Germinal center (tissue), 1 donor: ENCODE data around the gene UGT2B7.
"Not testable (repeated sequence)": the region's sequence is repeated elsewhere in the genome, so short reads cannot be mapped to it uniquely, and the experiment has no call there.

Source experiments
- DNase-seq: peaks from one replicate; pipeline ENCODE4 v3.0.0; 2012; ENCODE audit warnings: mixed read lengths, low spot score

UGT2B7 gene

GRCh38 chr4:69088473-69088872, 7.8 kb upstream of the UGT2B7 start:
- no peak for DNase-seq

- DNase-seq = no peak
Observed at GRCh38 chr4:69089388-69089787, 6.9 kb upstream of the UGT2B7 start.

DNA sequence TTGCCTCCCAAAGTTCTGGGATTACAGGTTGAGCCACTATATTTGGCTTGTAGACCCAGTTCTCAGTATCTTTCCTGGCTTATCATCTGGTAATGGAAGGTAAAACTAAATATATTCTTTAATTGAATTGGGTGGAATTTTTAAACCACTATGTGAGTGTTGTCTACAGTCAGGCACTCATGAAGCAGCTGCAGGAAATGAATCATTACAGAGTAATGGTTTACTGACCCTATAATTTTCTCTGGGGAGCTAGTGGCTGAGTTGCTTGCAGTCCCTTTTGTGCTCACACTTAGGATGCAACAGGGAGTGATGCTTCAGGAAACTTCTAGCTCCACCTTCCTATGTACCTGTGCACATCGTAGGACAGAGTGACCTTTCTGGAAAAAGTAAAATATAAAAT, 4.1 kb upstream of the UGT2B7 start:
- no peak for DNase-seq

DNA sequence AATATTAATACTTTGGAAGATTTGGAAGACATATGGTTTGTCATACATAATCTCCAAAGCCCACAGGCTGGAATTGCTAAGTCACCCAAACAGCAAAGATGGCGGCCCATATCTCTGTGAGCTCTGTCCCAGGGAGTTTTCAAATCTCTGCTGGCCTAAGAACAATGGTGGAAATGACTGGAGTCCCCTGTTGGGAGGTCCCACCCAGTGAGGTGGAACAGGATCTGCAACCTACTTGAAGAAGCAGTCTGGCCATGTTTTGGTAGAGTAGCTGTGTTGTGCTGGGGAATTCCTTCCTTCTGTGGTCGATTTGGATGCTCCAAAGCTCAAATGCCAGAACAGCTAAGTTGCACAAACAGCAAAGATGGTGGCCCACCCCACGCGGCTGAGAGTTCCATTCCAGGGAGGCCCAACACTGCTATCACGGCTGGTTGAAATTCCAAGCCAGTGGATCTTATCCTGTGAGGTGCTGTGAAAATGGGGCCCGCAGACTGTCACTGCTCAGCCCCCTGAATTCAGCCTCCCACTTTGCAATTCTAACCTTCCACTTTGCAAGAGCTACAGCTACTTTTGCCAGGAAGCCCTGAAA, 3.2 kb upstream of the UGT2B7 start:
- no peak for DNase-seq

DNA sequence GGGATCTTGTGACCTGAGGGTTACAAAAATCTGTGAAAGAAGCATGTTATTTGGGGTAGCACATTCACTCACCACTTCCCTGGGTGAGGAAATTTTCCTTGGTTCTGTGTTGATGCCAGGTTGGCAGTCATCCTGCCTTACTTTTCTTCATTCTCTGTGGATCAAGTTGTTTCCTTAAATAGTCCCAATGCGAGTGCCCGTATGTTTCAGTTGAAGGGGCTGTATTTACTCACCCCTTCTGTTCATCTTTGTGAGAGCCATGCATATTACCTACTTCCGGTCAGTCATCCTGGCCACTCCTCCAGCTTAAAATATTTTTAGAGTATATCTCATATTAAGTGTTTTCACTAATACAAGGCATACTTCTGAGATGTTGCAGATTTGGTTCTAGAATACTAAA, 2.6 kb upstream of the UGT2B7 start:
- DNase-seq = no peak

DNA sequence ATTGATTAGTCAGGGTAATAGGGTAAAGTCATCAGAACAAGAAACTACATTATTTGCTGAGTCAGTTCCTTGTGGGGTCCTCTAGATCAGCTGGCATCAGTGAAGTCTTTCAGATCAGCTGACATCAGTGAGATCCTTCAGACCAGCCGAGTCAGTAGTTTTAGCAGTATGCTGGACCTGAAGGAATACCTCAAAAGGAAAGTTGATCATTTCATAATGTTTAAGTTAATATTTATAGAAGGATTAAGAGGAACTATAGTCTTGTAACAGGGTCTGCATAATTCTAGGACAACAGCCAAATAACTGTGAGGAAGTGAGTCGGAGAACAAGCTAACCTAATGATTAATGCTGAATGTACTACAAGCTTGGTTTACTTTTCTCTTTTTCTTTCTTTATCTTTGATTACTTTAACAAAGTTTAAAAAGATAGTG, 958 bp upstream of the UGT2B7 start:
- DNase-seq = no peak

DNA sequence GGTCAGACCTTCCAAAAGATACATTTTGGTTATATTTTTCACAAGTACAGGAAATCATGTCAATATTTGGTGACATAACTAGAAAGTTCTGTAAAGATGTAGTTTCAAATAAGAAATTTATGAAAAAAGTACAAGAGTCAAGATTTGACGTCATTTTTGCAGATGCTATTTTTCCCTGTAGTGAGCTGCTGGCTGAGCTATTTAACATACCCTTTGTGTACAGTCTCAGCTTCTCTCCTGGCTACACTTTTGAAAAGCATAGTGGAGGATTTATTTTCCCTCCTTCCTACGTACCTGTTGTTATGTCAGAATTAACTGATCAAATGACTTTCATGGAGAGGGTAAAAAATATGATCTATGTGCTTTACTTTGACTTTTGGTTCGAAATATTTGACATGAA, 536 bp downstream of the UGT2B7 start:
- no peak for DNase-seq

- no peak for DNase-seq
Observed at GRCh38 chr4:69098470-69098869, 2.2 kb downstream of the UGT2B7 start.

DNA sequence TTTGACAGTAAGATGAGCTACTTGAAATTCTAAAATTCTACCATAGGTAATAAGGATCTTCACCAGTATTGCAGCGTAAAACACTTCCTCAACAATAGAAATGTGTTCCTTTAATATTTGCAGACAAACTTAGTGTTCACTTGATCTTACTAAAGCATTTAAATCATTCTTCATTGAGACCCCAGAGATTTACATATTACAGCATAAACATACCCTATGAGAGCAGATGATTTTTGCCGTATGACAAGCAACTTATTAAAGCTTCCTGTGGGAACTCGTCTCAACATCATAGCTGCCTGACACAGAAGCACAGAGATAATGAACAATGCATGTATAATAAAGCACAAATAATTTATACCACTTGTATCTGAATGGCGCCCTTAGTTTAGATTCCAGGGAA, 3.6 kb downstream of the UGT2B7 start:
- no peak for DNase-seq

DNA sequence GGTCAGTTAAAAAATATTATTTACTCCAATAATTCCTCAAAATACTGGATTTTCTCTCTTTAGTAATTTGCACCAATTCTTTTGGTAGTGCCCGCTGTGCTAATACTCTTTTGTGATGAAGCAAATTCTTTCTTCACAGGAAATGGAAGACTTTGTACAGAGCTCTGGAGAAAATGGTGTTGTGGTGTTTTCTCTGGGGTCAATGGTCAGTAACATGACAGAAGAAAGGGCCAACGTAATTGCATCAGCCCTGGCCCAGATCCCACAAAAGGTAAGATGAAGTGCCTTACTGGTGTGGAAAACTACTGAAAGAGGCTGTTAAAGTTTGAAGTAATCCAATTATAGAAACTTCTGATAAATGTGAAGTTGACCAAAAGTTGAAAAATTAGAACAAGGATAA, 6.4 kb downstream of the UGT2B7 start:
- DNase-seq = not testable (repeated sequence)

DNA sequence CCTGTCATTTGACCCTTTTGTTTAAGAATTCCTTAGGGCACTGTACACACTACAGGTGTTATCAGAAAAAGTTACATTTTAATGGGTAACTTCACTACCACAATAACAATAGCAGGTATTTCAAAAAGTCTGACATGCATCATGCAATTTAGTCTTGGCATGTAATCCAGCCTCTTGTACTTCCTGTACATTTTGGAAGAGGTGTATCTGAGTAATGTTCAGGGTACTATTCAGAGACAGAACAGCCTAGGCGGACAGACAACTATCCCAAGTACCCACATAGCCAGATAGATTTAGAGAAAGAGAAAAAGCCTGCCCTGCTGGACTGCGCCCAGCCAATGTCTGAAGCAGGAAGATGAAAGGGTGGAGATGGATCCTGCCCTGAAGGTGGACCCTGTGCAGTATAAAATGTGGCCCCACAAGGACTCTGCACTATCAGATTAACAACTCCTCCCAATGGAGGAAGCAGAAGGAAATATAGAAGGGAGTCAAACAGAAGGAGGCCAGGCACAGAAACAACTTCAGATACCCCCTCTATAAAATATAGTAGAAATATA, 8.5 kb downstream of the UGT2B7 start:
- DNase-seq = no peak

GRCh38 chr4:69115151-69115850, 19.0 kb downstream of the UGT2B7 start:
- DNase-seq = not testable (repeated sequence)

GRCh38 chr4:69115851-69116213, 19.6 kb downstream of the UGT2B7 start:
- no peak for DNase-seq

DNA sequence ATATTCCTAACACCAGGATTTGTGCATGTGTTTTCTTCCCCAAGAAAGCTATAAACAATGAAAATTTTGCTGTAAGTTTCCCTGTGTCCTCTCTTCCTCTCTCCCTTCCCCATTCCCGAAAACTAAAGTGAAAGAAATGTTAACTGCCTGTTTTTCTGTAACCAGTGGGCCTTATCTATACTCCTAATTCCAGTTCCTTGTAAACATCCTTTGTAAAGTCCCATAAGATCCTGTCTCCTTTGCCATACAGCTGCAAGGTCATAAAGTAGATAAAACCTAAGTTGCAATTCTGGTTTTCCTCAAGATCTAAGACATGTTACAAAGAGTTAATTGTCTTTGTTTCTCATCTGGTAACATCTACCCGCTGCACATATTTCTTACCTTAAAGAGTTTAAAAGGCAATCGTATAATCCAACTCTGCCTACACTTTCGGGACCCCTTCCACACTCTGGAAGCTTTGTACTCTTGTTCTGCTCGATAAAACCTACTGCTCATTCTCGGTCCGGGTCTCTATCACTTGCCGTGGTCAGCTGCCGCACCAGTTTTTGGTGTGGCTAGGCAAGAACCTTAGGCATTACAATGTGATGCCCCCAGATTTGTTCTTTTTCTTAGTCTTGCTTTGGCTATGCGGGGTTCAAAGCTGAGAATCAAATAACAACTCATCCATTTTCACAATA, 20.5 kb downstream of the UGT2B7 start:
- no peak for DNase-seq

DNA sequence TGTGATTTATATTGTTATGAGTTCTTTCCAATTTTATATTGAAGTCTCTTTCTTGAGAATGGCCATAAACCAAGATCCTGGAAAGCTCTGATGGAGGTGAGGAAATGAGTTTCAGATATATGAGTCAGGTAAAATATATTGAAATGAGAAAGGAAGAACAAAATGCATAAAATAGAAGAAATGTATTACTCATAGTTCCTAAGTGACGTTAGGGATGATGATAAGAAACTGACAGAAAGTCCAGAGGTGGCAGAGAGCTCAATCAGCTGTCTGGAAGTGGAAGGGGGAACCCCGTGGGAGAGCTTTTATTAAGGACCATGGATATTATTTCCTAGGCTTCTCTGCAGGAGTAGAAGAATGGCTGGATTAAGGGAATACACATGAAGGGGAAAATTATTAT, 24.6 kb downstream of the UGT2B7 start:
- DNase-seq = no peak

GRCh38 chr4:69122476-69122875, 26.2 kb downstream of the UGT2B7 start:
- no peak for DNase-seq

GRCh38 chr4:69124941-69125340, 28.7 kb downstream of the UGT2B7 start:
- no peak for DNase-seq

- no peak for DNase-seq
Observed at GRCh38 chr4:69126024-69126423, 29.8 kb downstream of the UGT2B7 start.

GRCh38 chr4:69133993-69134392, 37.7 kb downstream of the UGT2B7 start:
- no peak for DNase-seq

DNA sequence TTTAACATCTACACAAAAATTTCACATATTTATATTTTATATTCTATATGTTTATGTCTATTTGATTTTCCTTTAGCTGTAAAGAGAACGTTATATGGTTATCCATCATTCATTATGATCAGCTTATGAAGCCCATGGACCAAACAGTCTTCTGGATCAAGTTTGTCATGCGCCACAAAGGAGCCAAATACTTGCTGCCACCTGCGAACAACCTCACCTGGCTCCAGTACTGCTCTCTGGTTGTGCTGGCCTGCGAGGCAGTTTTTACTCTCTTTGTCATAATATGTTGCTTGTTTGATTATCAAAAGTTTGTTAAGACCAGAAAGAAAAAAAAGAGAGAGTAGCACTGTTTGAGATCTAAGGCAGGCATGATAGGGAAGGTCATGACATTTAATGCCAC, 38.2 kb downstream of the UGT2B7 start:
- DNase-seq = no peak

DNA sequence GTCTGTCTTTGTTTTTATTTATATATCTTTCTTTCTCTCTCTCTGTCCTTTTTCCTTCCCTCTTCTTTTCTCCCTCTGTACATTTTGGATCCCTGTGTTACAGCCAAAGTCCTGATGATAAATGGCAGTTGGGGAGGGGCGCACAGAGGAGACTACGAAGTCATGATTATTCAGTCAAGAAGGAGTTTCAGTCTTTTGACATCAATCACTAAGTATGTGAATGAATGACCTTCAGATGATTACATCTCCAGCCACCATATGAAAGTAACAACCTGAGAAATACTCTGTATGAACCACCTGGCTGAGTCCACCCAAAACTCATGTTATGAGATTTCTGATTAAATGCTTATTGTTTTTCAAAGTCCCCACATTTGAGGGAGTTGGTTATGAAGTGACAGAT, 45.0 kb downstream of the UGT2B7 start:
- no peak for DNase-seq

DNA sequence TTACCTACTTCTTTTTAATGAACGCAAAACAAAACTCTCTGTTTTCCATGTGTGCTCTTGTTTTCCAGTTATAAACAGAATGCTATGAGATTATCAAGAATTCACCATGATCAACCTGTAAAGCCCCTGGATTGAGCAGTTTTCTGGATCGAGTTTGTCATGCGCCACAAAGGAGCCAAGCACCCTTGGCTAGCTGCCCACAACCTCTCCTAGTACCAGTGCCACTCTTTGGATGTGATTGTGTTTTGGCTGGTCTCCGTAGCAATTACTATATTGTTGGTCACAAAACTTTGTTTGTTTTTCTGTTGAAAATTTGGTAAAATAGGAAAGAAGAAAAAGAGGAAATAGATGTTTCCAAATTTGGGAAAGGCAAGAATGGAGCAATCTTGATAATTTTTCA, 51.1 kb downstream of the UGT2B7 start:
- no peak for DNase-seq

GRCh38 chr4:69154021-69154420, 57.7 kb downstream of the UGT2B7 start:
- no peak for DNase-seq
